ENCODE measurements around the gene CCDC85A. TPM values are rescaled to one million over a fixed set of nuclear protein-coding genes. Genes with fewer than 3 reads are reported as not detected.

CCDC85A gene
- total and polyA plus RNA-seq, 2 experiments from 2014 or later, result 2.5 to 3.3 TPM

DNA sequence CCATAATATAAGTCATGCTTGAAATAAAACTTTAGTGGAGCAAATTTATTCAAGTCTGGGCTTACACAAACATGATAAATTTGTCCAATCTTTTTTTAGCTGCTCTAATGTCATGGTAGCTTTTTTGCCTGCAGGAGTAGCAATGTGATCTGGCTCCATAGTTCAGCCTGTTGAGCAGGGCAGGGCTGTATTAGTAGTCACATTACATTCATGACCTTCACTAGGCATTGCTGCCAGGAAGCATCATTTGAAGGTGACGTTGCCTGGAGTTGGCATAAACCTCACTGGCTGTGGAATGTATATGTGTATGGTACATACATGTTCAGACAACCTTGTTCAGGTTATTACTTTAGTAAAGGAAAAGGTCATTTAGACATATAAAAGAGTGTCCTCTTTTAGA lies 76.6 kb downstream of the CCDC85A start:
- Histone ChIP-seq H3K9me2 (replicated peaks; ENCODE audit: insufficient read depth) (no peaks in the 10 kb centered on the region), H3K9me3 (ENCODE audit: low read depth) (no peaks in the 10 kb centered on the region), H3K79me2 (no peaks in the 10 kb centered on the region), H3K4me1 (ENCODE audit: insufficient read depth) (no peaks in the 10 kb centered on the region), H3K27me3 (no peaks in the 10 kb centered on the region), H3K4me3 (no peak overlapping the region), H3K36me3 (replicated peaks; ENCODE audit: insufficient read depth, low read depth) (no peaks in the 10 kb centered on the region), H3K27ac (no peak overlapping the region), H2AFZ (no peak overlapping the region), H4K20me1 (ENCODE audit: insufficient read depth, poor library complexity, severe bottlenecking) (no peaks in the 10 kb centered on the region), H3K4me2 (no peak overlapping the region)
- 90% methylated on average over 1 of the region's 1 CpG for WGBS (ENCODE audit: low lambda C conversion rate, missing lambda C conversion rate)
- DNase-seq (ENCODE audit: low spot score), result no peak
- TF ChIP-seq EZH2phosphoT487 (IDR thresholded peaks at IDR 0.05; ENCODE audit: low read depth, severe bottlenecking, unreplicated experiment) (no peak), CTCF (IDR thresholded peaks at IDR 0.05; ENCODE audit: poor library complexity) (no peak), EZH2 (IDR thresholded peaks at IDR 0.05; ENCODE audit: borderline replicate concordance) (no peak)

DNA sequence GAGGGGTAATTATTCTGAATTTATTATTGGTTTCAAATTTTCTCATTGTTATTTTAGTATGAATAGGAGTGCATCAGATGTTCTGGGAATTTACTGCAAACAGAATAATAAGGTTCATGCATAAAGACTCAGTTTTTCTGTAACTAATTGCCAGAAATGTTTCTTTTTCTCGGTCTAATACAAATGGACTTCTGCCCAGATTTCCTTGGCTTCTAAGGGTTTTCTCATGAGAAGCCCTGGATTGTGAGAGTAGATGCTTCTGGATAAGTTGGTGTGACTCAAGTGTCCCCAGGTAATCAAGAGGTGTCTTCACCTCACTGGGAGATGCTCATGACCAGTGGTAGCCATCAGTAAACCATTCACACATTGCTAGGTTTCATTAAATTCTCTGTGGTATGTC lies 78.5 kb downstream of the CCDC85A start:
- TF ChIP-seq CTCF (IDR thresholded peaks at IDR 0.05; ENCODE audit: poor library complexity) (no peak), EZH2 (IDR thresholded peaks at IDR 0.05; ENCODE audit: borderline replicate concordance) (no peak), EZH2phosphoT487 (IDR thresholded peaks at IDR 0.05; ENCODE audit: low read depth, severe bottlenecking, unreplicated experiment) (no peak)
- no peaks in the 10 kb centered on the region for H4K20me1 ChIP-seq (ENCODE audit: insufficient read depth, poor library complexity, severe bottlenecking)
- H3K4me3 ChIP-seq, result no peak overlapping the region
- no peaks in the 10 kb centered on the region for H3K9me2 ChIP-seq (replicated peaks; ENCODE audit: insufficient read depth)
- no peak overlapping the region for H3K4me2 ChIP-seq
- H3K36me3 ChIP-seq (replicated peaks; ENCODE audit: insufficient read depth, low read depth), result no peaks in the 10 kb centered on the region
- H2AFZ ChIP-seq, result no peak overlapping the region
- 96% methylated on average over 1 of the region's 1 CpG for WGBS (ENCODE audit: low lambda C conversion rate, missing lambda C conversion rate)
- no peak for DNase-seq (ENCODE audit: low spot score)
- no peaks in the 10 kb centered on the region for H3K9me3 ChIP-seq (ENCODE audit: low read depth)
- no peaks in the 10 kb centered on the region for H3K27me3 ChIP-seq
- H3K79me2 ChIP-seq, result no peaks in the 10 kb centered on the region
- H3K27ac ChIP-seq, result no peak overlapping the region
- H3K4me1 ChIP-seq (ENCODE audit: insufficient read depth), result no peaks in the 10 kb centered on the region

DNA sequence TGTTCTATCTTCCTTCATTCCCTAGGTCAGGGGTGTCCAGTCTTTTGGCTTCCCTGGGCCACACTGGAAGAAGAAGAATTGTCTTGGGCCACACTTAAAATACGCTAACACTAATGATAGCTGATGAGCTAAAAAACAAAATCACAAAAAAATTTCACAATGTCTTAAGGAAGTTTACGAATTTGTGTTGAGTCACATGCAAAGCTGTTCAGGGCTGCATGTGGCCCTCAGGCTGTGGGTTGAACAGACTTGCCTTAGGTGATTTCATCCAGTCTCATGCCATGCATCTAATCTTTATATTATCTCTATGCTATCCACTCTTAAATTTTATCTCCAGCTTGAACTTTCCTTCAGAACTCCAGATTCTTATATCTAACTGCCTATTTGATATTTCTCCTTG lies 80.1 kb downstream of the CCDC85A start:
- H3K27me3 ChIP-seq, result no peaks in the 10 kb centered on the region
- no peaks in the 10 kb centered on the region for H3K79me2 ChIP-seq
- H3K36me3 ChIP-seq (replicated peaks; ENCODE audit: insufficient read depth, low read depth), result no peaks in the 10 kb centered on the region
- H4K20me1 ChIP-seq (ENCODE audit: insufficient read depth, poor library complexity, severe bottlenecking), result no peaks in the 10 kb centered on the region
- H3K4me1 ChIP-seq (ENCODE audit: insufficient read depth), result no peaks in the 10 kb centered on the region
- no peak overlapping the region for H3K4me2 ChIP-seq
- H3K9me3 ChIP-seq (ENCODE audit: low read depth), result no peaks in the 10 kb centered on the region
- H3K27ac ChIP-seq, result no peak overlapping the region
- no peaks in the 10 kb centered on the region for H3K9me2 ChIP-seq (replicated peaks; ENCODE audit: insufficient read depth)
- H2AFZ ChIP-seq, result no peak overlapping the region
- no peak for DNase-seq (ENCODE audit: low spot score)
- no peak for TF ChIP-seq CTCF (IDR thresholded peaks at IDR 0.05; ENCODE audit: poor library complexity)
- TF ChIP-seq EZH2phosphoT487 (IDR thresholded peaks at IDR 0.05; ENCODE audit: low read depth, severe bottlenecking, unreplicated experiment), result no peak
- no peak for TF ChIP-seq EZH2 (IDR thresholded peaks at IDR 0.05; ENCODE audit: borderline replicate concordance)
- WGBS (ENCODE audit: low lambda C conversion rate, missing lambda C conversion rate), result 92% methylated on average over 2 of the region's 2 CpGs
- H3K4me3 ChIP-seq, result no peak overlapping the region
